ENCODE results near the gene TMEM170B.
A peak's percentile ranks its signal among the peaks of the same experiment; 100 is the strongest.

TMEM170B gene

GRCh38 chr6:11537229-11538051 is at the start of gene TMEM170B:
Gene TMEM170B, plus strand, starts transcription at chr6:11537749. Its CDS starts 529 bp downstream, at chr6:11538278.
- DNase-seq, result peak; percentile 52

- no peak for DNase-seq
These were observed 46.6 kb upstream of the TMEM170B start for GRCh38 chr6:11490996-11491395.

GRCh38 chr6:11491596-11492463 is 45.7 kb upstream of the TMEM170B start:
- no peak for DNase-seq

GRCh38 chr6:11492464-11493290 is 44.9 kb upstream of the TMEM170B start:
- no peak for DNase-seq

- no peak for DNase-seq
These were observed 43.6 kb upstream of the TMEM170B start for GRCh38 chr6:11493974-11494373.

GRCh38 chr6:11494786-11495564 is 42.6 kb upstream of the TMEM170B start:
- no peak for DNase-seq

GRCh38 chr6:11495565-11496145 is 41.9 kb upstream of the TMEM170B start:
- no peak for DNase-seq

- DNase-seq, result no peak
These were observed 41.1 kb upstream of the TMEM170B start for GRCh38 chr6:11496152-11497060.

GRCh38 chr6:11497107-11497506 is 40.4 kb upstream of the TMEM170B start:
- no peak for DNase-seq

GRCh38 chr6:11497881-11498280 is 39.7 kb upstream of the TMEM170B start:
- no peak for DNase-seq

- no peak for DNase-seq
These were observed 37.5 kb upstream of the TMEM170B start for GRCh38 chr6:11500008-11500407.

GRCh38 chr6:11509471-11509870 is 28.1 kb upstream of the TMEM170B start:
- DNase-seq, result no peak

- DNase-seq, result no peak
These were observed 22.9 kb upstream of the TMEM170B start for GRCh38 chr6:11514672-11515071.

GRCh38 chr6:11515763-11516162 is 21.8 kb upstream of the TMEM170B start:
- DNase-seq, result no peak

- DNase-seq, result no peak
These were observed 14.5 kb upstream of the TMEM170B start for GRCh38 chr6:11522812-11523605.

GRCh38 chr6:11525468-11526155 is 11.9 kb upstream of the TMEM170B start:
- DNase-seq, result no peak

- DNase-seq, result no peak
These were observed 11.4 kb upstream of the TMEM170B start for GRCh38 chr6:11526156-11526505.

GRCh38 chr6:11527274-11527870 is 10.2 kb upstream of the TMEM170B start:
- no peak for DNase-seq

GRCh38 chr6:11528996-11529395 is 8.6 kb upstream of the TMEM170B start:
- DNase-seq, result no peak

Measured in NCI-H187 treated with DMSO at 0.1 percent for 48 hours (cell line).